AG09319 (cell line): Measurements from ENCODE around the gene PDCD4.

ENCODE experiments used
- DNase-seq: peaks from one replicate; pipeline ENCODE4 v3.0.0-alpha.2; 2010; ENCODE audit warnings: low read depth; ENCODE audit errors: extremely low read depth
- TF ChIP-seq, protein P1 (sequence below): IDR thresholded peaks from 2 replicates; pipeline ENCODE4 v1.5.1; 2011; ENCODE audit warnings: low read depth, mild to moderate bottlenecking, inconsistent platforms, low read length, moderate library complexity

The PDCD4 gene

DNA sequence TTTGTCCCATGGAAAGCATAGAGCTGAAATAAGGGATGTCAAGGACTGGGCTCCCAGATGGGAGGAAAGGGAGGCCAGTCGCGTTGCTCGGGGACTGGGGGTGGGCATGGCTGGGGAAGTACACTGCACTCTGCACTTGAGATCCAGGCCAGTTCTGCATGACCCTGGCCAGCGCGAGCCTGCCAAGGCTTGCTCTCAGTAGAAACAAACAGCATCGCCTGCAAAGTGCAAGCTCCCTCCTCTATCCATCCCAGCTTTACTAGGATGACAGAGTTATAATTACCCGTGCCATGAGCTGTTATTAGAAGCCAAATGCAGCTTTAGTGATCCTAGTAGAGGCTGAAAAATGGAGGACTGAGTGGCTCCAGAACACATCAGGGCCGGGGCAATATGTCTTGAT is 43.9 kb upstream of the PDCD4 start:
- TF ChIP-seq, protein P1, sequence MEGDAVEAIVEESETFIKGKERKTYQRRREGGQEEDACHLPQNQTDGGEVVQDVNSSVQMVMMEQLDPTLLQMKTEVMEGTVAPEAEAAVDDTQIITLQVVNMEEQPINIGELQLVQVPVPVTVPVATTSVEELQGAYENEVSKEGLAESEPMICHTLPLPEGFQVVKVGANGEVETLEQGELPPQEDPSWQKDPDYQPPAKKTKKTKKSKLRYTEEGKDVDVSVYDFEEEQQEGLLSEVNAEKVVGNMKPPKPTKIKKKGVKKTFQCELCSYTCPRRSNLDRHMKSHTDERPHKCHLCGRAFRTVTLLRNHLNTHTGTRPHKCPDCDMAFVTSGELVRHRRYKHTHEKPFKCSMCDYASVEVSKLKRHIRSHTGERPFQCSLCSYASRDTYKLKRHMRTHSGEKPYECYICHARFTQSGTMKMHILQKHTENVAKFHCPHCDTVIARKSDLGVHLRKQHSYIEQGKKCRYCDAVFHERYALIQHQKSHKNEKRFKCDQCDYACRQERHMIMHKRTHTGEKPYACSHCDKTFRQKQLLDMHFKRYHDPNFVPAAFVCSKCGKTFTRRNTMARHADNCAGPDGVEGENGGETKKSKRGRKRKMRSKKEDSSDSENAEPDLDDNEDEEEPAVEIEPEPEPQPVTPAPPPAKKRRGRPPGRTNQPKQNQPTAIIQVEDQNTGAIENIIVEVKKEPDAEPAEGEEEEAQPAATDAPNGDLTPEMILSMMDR: no peak
- DNase-seq: no peak

DNA sequence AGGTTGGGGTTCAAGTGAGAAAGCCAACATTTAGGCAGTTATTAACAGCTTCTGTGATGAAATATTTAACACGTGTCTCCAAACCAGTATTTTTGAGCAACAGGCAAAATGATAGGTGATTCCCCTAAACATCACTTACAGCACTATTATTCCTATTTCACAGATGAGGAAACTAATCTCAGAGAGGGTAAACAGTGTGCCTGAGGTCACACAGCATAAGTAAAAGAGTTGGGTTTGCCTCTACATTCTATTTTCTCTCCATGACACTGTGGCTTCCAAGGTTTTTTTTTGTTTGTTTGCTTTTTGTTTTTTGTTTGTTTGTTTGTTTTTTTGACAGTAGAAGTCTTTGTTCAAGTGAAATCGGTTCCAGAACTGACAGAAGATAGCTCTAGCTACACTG is 43.2 kb upstream of the PDCD4 start:
- TF ChIP-seq, protein P1: no peak
- no peak for DNase-seq

DNA sequence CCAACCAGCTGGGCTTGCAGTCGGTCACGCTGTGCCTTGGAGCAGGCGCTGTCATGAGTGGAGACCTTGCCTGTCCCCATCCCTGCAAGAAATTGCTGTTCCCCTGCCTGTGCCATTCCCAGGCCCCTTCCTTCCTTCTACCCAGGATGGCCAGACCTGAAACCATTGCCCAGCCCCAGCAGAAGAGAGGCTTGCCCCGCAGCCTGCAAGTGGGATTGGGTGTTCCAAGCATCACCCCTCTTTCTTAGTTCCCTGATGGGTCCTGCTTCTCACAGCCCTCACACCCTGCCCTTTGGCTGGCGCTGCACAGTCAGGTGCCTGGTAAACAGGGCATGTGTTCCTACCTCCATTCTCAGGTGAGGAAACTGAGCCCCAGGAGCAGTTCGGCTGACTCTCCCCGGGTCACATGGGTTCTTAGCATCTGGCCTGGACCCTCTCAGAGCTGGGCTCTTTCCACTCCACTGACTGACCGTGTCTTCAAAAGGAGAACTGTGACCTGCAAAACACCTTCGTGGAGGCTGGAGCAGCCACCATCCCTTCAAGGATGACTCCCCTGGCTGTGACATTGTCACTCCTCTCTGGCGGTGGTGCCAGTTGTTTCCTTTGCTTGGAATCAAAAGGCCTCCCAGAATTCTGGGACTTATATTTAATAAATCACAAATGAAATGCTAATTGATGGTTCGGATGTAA is 41.9 kb upstream of the PDCD4 start:
- TF ChIP-seq, protein P1: no peak
- DNase-seq: no peak

- TF ChIP-seq, protein P1: no peak
- no peak for DNase-seq
These were observed 38.3 kb upstream of the PDCD4 start for GRCh38 chr10:110833234-110833940.

- DNase-seq: no peak
- TF ChIP-seq, protein P1: no peak
These were observed 37.6 kb upstream of the PDCD4 start for GRCh38 chr10:110833941-110834628.

DNA sequence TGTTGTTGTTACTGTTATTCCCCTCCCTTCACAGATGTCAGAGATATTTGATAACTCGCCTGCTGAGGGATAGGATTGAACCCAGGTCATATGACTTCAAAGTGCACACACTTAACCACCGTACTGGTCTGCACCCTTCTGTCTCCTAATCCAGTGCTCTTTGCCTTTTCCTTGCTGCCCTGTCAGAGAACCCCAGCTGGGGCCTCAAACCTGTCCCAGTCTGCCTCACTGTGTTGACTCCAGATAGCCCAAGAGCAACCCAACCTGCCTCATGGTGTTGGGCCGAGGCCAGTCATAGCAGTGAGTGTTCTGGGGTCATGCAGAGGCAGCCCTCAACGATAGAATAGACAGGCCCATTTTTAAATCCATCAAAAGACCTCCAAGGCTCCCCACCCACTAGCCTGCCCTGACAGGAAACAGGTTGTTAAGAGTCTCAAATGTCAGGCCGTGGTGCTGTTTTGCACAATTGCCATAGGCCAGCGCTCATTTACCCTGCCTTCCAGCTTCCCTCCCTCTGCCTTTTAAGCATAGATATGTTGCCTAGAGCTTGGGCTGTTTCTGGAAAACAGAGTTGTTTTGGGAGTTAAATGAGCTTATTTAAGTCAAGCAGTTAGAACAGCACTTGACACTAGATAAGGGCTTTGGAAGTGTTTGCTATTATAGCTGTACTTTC is 37.0 kb upstream of the PDCD4 start:
- no peak for DNase-seq
- TF ChIP-seq, protein P1: no peak
